ENCODE measurements around the gene HRG.

DNA sequence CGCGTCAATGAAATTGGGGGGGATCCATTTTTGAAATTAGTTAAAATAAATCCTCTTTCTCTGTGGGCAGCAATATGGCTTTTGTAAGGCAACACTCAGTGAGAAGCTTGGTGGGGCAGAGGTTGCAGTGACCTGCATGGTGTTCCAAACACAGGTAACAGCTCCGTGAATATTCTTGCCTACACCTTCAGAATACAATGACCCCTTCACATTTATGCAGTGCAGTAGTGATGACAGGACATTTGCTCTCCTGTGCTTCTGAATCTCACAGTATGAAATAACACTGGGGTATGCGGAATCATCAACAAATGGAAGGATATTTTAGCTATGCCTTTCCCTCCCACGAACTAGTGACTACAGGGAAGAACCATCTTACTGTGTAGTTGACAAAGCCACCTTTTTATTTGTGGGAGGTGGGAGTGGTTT lies 46.0 kb upstream of the HRG start:
- TF ChIP-seq, protein P1, sequence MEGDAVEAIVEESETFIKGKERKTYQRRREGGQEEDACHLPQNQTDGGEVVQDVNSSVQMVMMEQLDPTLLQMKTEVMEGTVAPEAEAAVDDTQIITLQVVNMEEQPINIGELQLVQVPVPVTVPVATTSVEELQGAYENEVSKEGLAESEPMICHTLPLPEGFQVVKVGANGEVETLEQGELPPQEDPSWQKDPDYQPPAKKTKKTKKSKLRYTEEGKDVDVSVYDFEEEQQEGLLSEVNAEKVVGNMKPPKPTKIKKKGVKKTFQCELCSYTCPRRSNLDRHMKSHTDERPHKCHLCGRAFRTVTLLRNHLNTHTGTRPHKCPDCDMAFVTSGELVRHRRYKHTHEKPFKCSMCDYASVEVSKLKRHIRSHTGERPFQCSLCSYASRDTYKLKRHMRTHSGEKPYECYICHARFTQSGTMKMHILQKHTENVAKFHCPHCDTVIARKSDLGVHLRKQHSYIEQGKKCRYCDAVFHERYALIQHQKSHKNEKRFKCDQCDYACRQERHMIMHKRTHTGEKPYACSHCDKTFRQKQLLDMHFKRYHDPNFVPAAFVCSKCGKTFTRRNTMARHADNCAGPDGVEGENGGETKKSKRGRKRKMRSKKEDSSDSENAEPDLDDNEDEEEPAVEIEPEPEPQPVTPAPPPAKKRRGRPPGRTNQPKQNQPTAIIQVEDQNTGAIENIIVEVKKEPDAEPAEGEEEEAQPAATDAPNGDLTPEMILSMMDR (IDR thresholded peaks at IDR 0.05): no peak
- TF ChIP-seq POLR2A (IDR thresholded peaks at IDR 0.05): no peak
- no peak for TF ChIP-seq POLR2AphosphoS5 (IDR thresholded peaks at IDR 0.05)
- no peak for TF ChIP-seq EP300 (IDR thresholded peaks at IDR 0.05)

All from upper lobe of left lung (tissue), 4 donors.